Measurements from ENCODE around the gene C4orf36. TPM values are rescaled to one million over a fixed set of nuclear protein-coding genes. Genes with fewer than 3 reads are reported as not detected.
A peak's percentile ranks its signal among the peaks of the same experiment; 100 is the strongest.

The C4orf36 gene
- total and polyA plus RNA-seq, 2 donors (not counting 3 experiments of a cell fraction or from before 2014, with no cell fraction given), result 0.66 TPM; not detected in 1

DNA sequence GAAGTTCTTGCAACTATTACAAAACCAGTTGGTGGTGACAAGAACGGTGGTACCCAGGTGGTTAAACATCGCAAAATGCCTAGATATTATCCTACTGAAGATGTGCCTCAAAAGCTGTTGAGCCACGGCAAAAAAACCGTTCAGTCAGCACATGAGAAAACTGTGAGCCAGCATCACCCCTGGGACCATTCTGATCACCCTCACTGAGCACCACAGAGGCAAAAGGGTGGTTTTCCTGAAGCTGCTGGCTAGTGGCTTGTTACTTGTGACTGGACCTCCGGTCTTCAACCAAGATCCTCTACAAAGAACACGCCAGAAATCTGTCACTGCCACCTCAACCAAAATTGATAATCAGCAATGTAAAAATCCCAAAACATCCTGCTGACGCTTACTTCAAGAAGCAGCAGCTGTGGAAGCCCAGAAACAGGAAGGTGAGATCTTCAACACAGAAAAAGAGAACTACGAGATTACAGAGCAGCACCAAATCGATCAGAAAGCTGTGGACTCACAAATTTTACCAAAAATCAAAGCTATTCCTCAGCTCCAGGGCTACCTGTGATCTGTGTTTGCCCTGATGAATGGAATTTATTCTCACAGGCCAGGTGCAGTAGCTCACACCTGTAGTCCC lies 21.7 kb downstream of the C4orf36 start:
- POLR2A ChIA-PET, result no interaction called here
- no peaks in the 10 kb centered on the region for H3K4me1 ChIP-seq (ENCODE audit: control insufficient read depth, extremely low read depth, insufficient read depth, low read length)
- intact Hi-C loops (cut with micrococcal nuclease) (no loop called here), dilution Hi-C loops (cut with MboI; ENCODE audit: extremely low pct_ligation_motif_present, low sequenced_read_pairs) (no loop called here)
- FAIRE-seq (no peak), DNase-seq (ENCODE audit: low read depth, low spot score) (no peak)
- no peak for TF ChIP-seq JUN (IDR thresholded peaks at IDR 0.05; ENCODE audit: borderline replicate concordance, insufficient read depth, insufficient read length, low read depth)
- H3K9ac ChIP-seq (replicated peaks; ENCODE audit: extremely low read depth, insufficient read depth, low read length), result no peak overlapping the region
- no TSS peak for BruUV-seq (replicated peaks)
- H3K4me3 ChIP-seq (replicated peaks in 1 of 3; ENCODE audit: insufficient read depth in 1 of 3, low read depth in 1 of 3, low read length in 3 of 3), result no peak overlapping the region
- CTCF ChIA-PET, result interaction anchor here (1.5 kb wide), 1 partner anchor 9 kb away, joined by 4 read pairs; no protein-coding TSS in a partner anchor
- no peaks in the 10 kb centered on the region for H4K20me1 ChIP-seq (replicated peaks; ENCODE audit: control insufficient read depth, extremely low read depth, insufficient read depth, low read length)
- H3K79me2 ChIP-seq (ENCODE audit: control insufficient read depth, insufficient read depth, low read length), result no peaks in the 10 kb centered on the region
- H3K27ac ChIP-seq (ENCODE audit: insufficient read depth, low read depth, low read length), result no peak overlapping the region
- H3K4me2 ChIP-seq (ENCODE audit: insufficient read depth, low read length), result no peak overlapping the region
- no peaks in the 10 kb centered on the region for H3K27me3 ChIP-seq (ENCODE audit: control insufficient read depth in 2 of 2, insufficient read depth in 2 of 2, low read length in 2 of 2)
- H3K9me3 ChIP-seq (replicated peaks; ENCODE audit: control insufficient read depth, insufficient read depth, low read length), result no peaks in the 10 kb centered on the region
- no peaks in the 10 kb centered on the region for H3K36me3 ChIP-seq (ENCODE audit: control insufficient read depth in 2 of 2, extremely low read depth in 1 of 2, insufficient read depth in 2 of 2, low read length in 2 of 2)
- H3K9me1 ChIP-seq (replicated peaks; ENCODE audit: control insufficient read depth, extremely low read depth, insufficient read depth, low read length), result no peaks in the 10 kb centered on the region
- no peak overlapping the region for H2AFZ ChIP-seq (ENCODE audit: low read depth, low read length)

- Histone ChIP-seq H3K4me3 (replicated peaks in 1 of 3; ENCODE audit: insufficient read depth in 1 of 3, low read depth in 1 of 3, low read length in 3 of 3) (no peak overlapping the region), H3K9me3 (replicated peaks; ENCODE audit: control insufficient read depth, insufficient read depth, low read length) (no peaks in the 10 kb centered on the region), H3K4me2 (ENCODE audit: insufficient read depth, low read length) (no peak overlapping the region), H3K27ac (ENCODE audit: insufficient read depth, low read depth, low read length) (no peak overlapping the region), H3K9me1 (replicated peaks; ENCODE audit: control insufficient read depth, extremely low read depth, insufficient read depth, low read length) (no peaks in the 10 kb centered on the region), H3K36me3 (ENCODE audit: control insufficient read depth in 2 of 2, extremely low read depth in 1 of 2, insufficient read depth in 2 of 2, low read length in 2 of 2) (no peaks in the 10 kb centered on the region), H3K27me3 (ENCODE audit: control insufficient read depth in 2 of 2, insufficient read depth in 2 of 2, low read length in 2 of 2) (no peaks in the 10 kb centered on the region), H3K9ac (replicated peaks; ENCODE audit: extremely low read depth, insufficient read depth, low read length) (no peak overlapping the region), H3K4me1 (ENCODE audit: control insufficient read depth, extremely low read depth, insufficient read depth, low read length) (no peaks in the 10 kb centered on the region), H2AFZ (ENCODE audit: low read depth, low read length) (no peak overlapping the region), H4K20me1 (replicated peaks; ENCODE audit: control insufficient read depth, extremely low read depth, insufficient read depth, low read length) (no peaks in the 10 kb centered on the region), H3K79me2 (ENCODE audit: control insufficient read depth, insufficient read depth, low read length) (no peaks in the 10 kb centered on the region)
- no peak for FAIRE-seq
- intact Hi-C loops (cut with micrococcal nuclease), result no loop called here
- ChIA-PET CTCF (interaction anchor here (0.6 to 1.4 kb wide), 3 partner anchors 21 to 149 kb away, joined by 3 to 4 read pairs (median 3); no protein-coding TSS in a partner anchor), POLR2A (no interaction called here)
- no peak for TF ChIP-seq CTCF (IDR thresholded peaks at IDR 0.05; ENCODE audit: extremely low read depth in 1 of 2, insufficient read depth in 1 of 2, low read depth in 1 of 2, low read length in 2 of 2)
- TF ChIP-seq POLR2A (IDR thresholded peaks at IDR 0.05; ENCODE audit: low read depth, low read length), result no peak
- TF ChIP-seq MAX (IDR thresholded peaks at IDR 0.05; ENCODE audit: insufficient read depth, insufficient read length), result no peak
- TF ChIP-seq POLR2AphosphoS5 (IDR thresholded peaks at IDR 0.05; ENCODE audit: insufficient read depth, low read depth, low read length), result no peak
- no peak for TF ChIP-seq GATA2 (IDR thresholded peaks at IDR 0.05; ENCODE audit: insufficient read depth, insufficient read length, low read depth, low read length)
- no peak for TF ChIP-seq EZH2 (IDR thresholded peaks at IDR 0.05; ENCODE audit: borderline replicate concordance, low read depth, low read length, severe bottlenecking)
- TF ChIP-seq FOS (IDR thresholded peaks at IDR 0.05; ENCODE audit: borderline replicate concordance, insufficient read depth, low read length), result no peak
- TF ChIP-seq JUN (IDR thresholded peaks at IDR 0.05; ENCODE audit: borderline replicate concordance, insufficient read depth, insufficient read length, low read depth), result no peak
- no peak for TF ChIP-seq MYC (IDR thresholded peaks at IDR 0.05; ENCODE audit: low read depth, low read length)
- DNase-seq (ENCODE audit: low read depth, low spot score), result peak; percentile 12
- dilution Hi-C loops (cut with MboI; ENCODE audit: extremely low pct_ligation_motif_present, low sequenced_read_pairs), result no loop called here
- BruUV-seq (replicated peaks), result no TSS peak
These were observed 34.7 kb downstream of the C4orf36 start for GRCh38 chr4:86857341-86858052.
